ENCODE measurements around the gene RNF215.

GRCh38 chr22:30393322-30393680 lies 6.1 kb upstream of the RNF215 start:
- TF ChIP-seq ZBTB10 (CRISPR knock-in tag; IDR thresholded peaks at IDR 0.05; ENCODE audit: borderline replicate concordance) (no peak), ZNF3 (CRISPR knock-in tag; IDR thresholded peaks at IDR 0.05) (no peak), THAP9 (CRISPR knock-in tag; IDR thresholded peaks at IDR 0.05; ENCODE audit: borderline replicate concordance) (no peak), MAFF (IDR thresholded peaks at IDR 0.05; ENCODE audit: low read depth, low read length) (no peak), POLR2A (IDR thresholded peaks at IDR 0.05; ENCODE audit: insufficient read depth in 1 of 2, low read depth in 2 of 2, low read length in 2 of 2) (no peak), PATZ1 (CRISPR knock-in tag; IDR thresholded peaks at IDR 0.05) (no peak), ZBTB34 (CRISPR knock-in tag; IDR thresholded peaks at IDR 0.05) (no peak), HMGA1 (CRISPR knock-in tag; conservative IDR thresholded peaks at IDR 0.05) (no peak), SRF (IDR thresholded peaks at IDR 0.05; ENCODE audit: low read depth, low read length) (no peak), SP4 (CRISPR knock-in tag; IDR thresholded peaks at IDR 0.05) (no peak), ZNF136 (CRISPR knock-in tag; IDR thresholded peaks at IDR 0.05; ENCODE audit: low read depth) (no peak)
